NCI-H187 treated with DMSO at 0.1 percent for 48 hours (cell line): ENCODE results near the gene SLC37A3.
"Not testable (repeated sequence)": the region's sequence is repeated elsewhere in the genome, so short reads cannot be mapped to it uniquely, and the experiment has no call there.

Experiments used
- DNase-seq: peaks from one replicate; lab custom pipeline; 2025; lab: John Stamatoyannopoulos, UW

SLC37A3 gene

GRCh38 chr7:140348161-140348849 is 50.0 kb downstream of the SLC37A3 start:
- DNase-seq, result no peak

GRCh38 chr7:140347218-140347617 is 51.1 kb downstream of the SLC37A3 start:
- DNase-seq, result no peak

GRCh38 chr7:140345426-140345825 is 52.9 kb downstream of the SLC37A3 start:
- DNase-seq, result no peak

- no peak for DNase-seq
Measured at GRCh38 chr7:140342727-140343514, 55.4 kb downstream of the SLC37A3 start.

GRCh38 chr7:140338959-140339358 is 59.4 kb downstream of the SLC37A3 start:
- not testable (repeated sequence) for DNase-seq

GRCh38 chr7:140334341-140335057 is 63.8 kb downstream of the SLC37A3 start:
- no peak for DNase-seq

- DNase-seq, result no peak
Measured at GRCh38 chr7:140333686-140334085, 64.6 kb downstream of the SLC37A3 start.

- DNase-seq, result no peak
Measured at GRCh38 chr7:140333223-140333622, 65.1 kb downstream of the SLC37A3 start.

GRCh38 chr7:140330595-140330994 is 67.7 kb downstream of the SLC37A3 start:
- no peak for DNase-seq

GRCh38 chr7:140330128-140330527 is 68.2 kb downstream of the SLC37A3 start:
- DNase-seq, result peak; percentile 47

GRCh38 chr7:140327261-140327661 is 71.1 kb downstream of the SLC37A3 start:
- DNase-seq, result no peak

GRCh38 chr7:140326116-140326928 is 72.0 kb downstream of the SLC37A3 start:
- DNase-seq, result no peak

- DNase-seq, result no peak
Measured at GRCh38 chr7:140325600-140325999, 72.7 kb downstream of the SLC37A3 start.

GRCh38 chr7:140324714-140325113 is 73.6 kb downstream of the SLC37A3 start:
- DNase-seq, result no peak

- DNase-seq, result no peak
Measured at GRCh38 chr7:140322759-140323158, 75.6 kb downstream of the SLC37A3 start.

- not testable (repeated sequence) for DNase-seq
Measured at GRCh38 chr7:140320078-140320477, 78.3 kb downstream of the SLC37A3 start.

- DNase-seq, result no peak
Measured at GRCh38 chr7:140317999-140318398, 80.3 kb downstream of the SLC37A3 start.

GRCh38 chr7:140317597-140317996 is 80.7 kb downstream of the SLC37A3 start:
- DNase-seq, result no peak

- DNase-seq, result no peak
Measured at GRCh38 chr7:140316165-140316661, 82.1 kb downstream of the SLC37A3 start.

GRCh38 chr7:140315498-140316164 is 82.7 kb downstream of the SLC37A3 start:
- no peak for DNase-seq
